Ammon's horn (tissue), 1 donor: Measurements from ENCODE around the gene PLXNA4.

Experiments
- DNase-seq: peaks from one replicate; pipeline ENCODE4 v3.0.0-alpha.2; 2016; ENCODE audit warnings: low spot score

The PLXNA4 gene

GRCh38 chr7:132418840-132419239 is 157.4 kb downstream of the PLXNA4 start:
- no peak for DNase-seq

DNA sequence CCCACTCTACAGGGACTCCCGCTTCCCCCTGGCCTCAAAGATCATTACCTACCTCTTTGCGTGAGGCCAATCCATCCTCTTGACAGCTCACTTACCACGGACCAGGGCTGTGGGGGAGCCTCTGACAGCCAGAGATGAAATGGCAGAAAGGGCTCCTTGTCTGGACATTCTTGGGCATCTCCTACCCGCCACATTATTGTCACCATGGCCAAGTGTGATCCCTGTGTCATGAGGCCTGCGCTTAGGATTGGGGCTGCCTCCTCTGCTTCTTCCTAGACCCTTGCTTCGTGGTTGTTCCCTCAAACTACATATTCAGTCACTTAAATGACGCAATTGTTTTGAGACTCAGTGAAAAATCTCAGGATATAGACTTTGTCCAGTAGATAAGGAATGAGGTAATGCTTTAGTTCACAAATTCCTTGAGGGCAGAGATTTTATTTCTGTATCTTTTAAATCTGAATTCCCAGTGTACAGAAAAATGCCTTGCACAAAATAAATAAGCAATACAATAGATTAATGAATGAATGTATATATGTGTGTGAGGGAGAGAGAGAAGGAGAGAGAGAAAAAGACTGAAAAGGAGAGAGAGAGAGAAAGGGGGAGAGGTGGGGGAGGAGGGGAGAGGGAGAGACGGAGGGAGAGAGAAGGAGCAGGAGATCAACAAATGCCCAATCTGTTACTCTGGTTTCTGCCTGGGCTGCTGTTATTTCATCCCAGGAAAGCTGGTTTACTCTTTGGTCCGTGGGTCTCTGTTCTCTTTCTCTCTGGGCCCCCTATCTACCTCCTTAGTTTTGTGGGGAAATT is 159.0 kb downstream of the PLXNA4 start:
- no peak for DNase-seq

DNA sequence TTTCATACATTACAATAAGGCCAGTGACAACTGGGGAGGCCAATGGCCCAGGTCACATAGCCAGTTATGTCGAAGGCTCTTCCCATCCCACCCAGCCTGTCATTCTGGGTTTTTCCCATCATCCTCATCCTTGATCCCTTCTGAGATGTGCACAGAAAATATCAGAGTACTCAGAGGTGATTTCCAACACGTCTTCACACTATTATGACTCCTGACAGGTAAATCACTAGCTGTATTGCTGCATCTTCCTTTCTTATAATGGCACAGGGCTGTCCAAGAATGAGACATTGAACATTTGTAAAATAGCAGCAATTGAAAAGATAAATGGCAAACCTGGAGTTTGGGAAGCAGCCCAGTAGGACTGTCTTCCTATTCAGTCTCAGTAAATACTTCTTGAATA is 159.9 kb downstream of the PLXNA4 start:
- no peak for DNase-seq

DNA sequence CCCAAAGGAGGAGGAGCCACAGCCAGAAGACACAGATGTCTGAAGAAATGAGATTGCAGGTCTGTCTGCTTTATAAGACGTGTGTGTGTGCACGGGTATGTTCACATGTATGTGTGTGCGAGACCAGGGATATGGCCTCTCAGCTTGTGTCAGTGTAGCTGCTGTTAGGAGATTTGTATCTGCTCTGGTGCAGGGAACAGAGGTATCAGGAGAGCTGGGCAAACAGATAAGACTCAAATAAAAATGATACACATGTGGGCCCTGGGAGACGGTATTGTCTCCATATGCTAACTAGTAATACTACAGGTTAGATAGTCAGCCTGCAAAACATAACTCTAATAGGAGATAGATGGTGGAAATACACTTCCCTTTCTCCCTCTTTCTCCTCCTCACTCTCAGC is 161.0 kb downstream of the PLXNA4 start:
- no peak for DNase-seq

GRCh38 chr7:132414857-132415256 is 161.4 kb downstream of the PLXNA4 start:
- no peak for DNase-seq

DNA sequence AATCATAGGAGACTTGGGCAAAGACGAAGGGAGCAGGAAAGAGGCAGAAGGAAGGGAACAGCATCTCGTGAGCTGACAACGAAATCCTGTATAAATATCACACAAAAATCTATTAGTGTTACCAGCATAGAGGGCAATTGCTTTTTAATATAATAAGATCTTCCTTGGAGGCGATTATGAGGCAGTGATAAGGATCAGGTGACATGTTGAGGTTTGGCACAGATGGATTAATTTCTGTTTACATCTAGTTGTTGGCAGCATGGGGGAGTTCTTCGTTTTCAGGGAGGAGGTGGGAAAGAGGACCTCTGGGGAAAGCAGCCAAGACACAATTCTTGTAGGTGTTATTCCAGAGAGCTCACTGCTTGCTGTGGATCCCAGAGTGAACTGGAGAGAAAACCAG is 163.8 kb downstream of the PLXNA4 start:
- DNase-seq, result no peak

GRCh38 chr7:132410861-132411541 is 165.3 kb downstream of the PLXNA4 start:
- DNase-seq, result no peak

GRCh38 chr7:132410385-132410784 is 165.9 kb downstream of the PLXNA4 start:
- DNase-seq, result no peak

DNA sequence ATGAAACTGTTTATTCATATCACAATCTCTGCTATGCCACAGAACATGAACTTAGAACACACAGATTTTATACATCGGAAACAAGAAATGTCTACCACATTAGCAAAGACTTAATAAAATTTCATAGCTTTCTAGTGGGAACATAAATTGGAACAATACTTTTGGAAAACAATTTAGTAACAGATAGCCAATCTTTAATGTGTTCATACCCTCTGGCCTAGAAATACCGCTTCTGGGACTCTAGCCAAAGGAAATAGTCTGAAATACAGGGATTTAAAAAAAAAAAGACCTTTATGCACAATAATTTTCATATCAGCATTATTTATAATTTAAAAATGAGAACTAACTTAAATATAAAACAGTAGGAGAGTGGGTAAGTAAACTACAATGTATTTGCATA is 168.5 kb downstream of the PLXNA4 start:
- DNase-seq, result no peak

- DNase-seq, result no peak
These were observed 170.2 kb downstream of the PLXNA4 start for GRCh38 chr7:132406039-132406438.

GRCh38 chr7:132404261-132404660 is 172.0 kb downstream of the PLXNA4 start:
- DNase-seq, result no peak

DNA sequence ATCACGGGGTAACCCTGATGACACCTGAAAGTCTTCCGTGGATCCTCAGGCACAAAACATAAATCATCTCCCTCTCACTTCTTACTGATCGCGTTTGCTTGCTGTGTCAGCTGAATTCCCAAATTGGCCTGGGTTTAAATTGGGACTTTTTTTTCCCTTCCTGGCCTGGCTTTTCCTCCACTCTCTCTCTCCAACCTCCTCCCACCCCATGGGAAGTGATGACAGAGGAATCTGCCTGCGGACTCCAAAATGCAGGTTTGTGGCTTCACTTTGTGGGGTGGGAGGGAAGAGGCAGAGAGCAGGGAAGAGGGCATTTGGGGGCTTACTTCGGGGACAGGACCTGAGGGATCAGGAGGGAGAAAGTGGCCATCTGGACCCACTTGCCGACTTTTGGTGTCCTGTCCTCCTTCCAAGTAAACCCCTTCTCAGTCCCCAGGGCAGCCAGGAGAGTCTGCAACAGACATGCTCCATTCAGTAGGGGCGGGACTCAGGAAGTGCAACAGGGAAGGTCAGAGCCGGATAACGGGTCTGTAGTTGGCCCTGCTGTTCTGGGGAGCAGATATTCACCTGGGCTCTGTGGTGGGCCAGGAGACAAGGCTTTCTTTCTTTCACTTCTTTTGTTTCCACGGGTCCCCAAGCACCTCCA is 172.7 kb downstream of the PLXNA4 start:
- DNase-seq, result no peak

DNA sequence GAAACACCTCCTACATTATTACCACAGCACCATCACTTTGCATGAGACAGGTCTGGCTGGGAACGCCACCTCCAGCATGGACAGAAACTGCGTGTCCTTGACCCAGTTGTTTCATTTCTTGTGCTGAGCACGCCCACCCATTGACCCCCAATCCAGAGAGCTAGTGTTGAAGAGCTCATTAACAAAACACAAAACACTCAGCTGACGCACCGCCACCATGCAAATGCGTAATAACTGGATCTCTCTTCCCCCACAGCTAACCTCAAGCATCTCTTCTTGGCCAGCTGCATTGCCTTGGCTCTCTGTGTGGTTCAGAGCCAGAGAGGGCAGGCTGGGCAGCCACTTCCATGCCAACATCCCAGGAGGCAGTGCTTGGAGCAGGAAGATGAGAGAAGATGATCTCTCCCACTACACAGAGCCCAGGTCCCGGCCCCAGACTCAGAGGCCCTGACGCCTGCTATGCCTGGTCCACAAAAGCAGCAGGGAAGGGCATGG is 173.5 kb downstream of the PLXNA4 start:
- peak; percentile 40 for DNase-seq

- DNase-seq, result no peak
These were observed 174.2 kb downstream of the PLXNA4 start for GRCh38 chr7:132402096-132402495.

- DNase-seq, result peak; percentile 47
These were observed 175.6 kb downstream of the PLXNA4 start for GRCh38 chr7:132400561-132401142.

DNA sequence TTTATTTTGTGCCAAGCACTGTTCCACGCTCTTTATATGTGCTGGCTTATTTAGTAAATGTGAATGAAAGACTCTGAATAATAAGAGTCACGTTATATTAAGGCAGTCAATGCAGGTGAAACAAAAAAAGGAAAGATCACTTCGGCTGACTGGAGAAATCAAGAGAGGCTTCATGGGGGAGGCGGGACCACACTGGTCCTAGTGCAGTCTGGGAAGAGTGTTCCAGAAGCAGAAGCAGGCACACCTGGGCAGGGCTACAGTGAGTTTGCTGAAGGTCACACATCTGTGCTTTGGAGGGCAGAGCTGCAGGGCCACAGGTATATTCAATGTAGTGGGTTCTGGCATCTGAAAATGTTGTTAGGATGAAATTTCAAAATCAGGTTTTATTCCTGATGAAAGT is 176.9 kb downstream of the PLXNA4 start:
- no peak for DNase-seq

GRCh38 chr7:132398253-132398925 is 177.9 kb downstream of the PLXNA4 start:
- DNase-seq, result no peak

DNA sequence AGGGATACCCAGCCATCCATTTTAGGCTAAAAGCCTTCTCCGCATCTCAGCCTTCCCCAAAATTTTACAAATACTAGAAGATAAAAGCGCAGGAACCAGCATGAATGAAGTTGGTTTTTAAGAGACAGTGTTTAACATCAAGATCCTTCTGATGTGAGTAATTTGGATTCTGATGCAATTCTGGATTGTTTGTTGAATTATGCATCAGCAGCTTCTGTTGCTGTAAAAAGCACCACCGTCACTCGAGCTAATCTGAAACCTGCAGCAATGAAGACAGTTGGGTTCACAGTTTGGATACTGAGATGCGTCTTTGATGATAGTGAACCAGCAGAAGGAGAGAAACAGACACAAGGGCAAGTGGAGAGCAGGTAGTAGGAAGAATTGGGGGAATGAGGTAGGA is 179.2 kb downstream of the PLXNA4 start:
- DNase-seq, result peak; percentile 32

DNA sequence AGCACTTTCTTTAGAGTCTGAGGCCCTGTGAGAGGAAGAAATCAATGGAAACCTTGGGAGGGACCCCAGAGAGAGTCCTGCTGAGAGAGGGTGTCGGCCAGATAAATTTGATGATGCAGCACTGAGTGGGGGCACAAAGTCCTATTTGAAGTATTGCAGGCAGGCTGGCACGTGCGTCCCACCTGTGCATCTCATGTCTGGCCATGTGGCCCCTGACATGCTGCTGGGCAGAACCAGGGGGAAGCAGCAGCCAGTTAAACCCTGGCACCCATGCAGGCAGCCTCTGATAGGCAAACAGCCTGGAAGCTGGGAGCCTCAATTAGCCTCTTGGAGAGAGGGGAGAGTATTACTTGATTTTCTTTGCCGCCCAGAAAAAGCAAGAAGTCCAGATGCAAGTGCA is 180.9 kb downstream of the PLXNA4 start:
- DNase-seq, result no peak

- no peak for DNase-seq
These were observed 181.7 kb downstream of the PLXNA4 start for GRCh38 chr7:132394283-132395198.

DNA sequence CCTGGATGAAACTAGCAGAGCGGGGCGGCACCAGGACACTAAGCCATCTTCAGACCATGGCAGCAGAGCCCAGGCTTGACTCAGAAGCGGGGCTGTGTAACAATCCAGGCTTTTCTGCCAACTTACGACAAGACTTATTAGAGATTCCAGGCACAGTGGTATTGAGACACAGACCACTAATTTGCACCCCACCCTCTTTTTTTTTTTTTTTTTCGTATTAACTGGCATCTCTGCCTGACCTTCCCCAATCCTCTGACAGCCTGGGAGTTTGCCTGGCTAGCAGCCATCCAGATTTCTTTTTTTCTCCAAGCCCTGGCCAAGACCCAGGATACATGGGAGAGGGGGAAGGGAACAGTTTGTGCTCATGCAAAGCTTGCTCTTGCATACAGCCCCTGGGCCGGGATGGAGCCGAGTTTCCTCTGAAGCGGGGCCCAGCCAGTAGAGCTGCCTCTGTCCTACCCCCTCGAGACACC is 182.4 kb downstream of the PLXNA4 start:
- DNase-seq, result peak; percentile 18
